Left lobe of liver (tissue), 2 donors: ENCODE results near the gene SLC9C2. TPM values are rescaled to one million over a fixed set of nuclear protein-coding genes. Genes with fewer than 3 reads are reported as not detected.
"Not testable (repeated sequence)": the region's sequence is repeated elsewhere in the genome, so short reads cannot be mapped to it uniquely, and the experiment has no call there.

Experiments
- ATAC-seq: fragments of 200-7000 bp; cut with Tn5 transposase; one replicate; pipeline ENCODE4 v1.9.1; 2020; ENCODE audit warnings: mild to moderate bottlenecking, moderate library complexity
- DNase-seq: peaks from one replicate; pipeline ENCODE4 v3.0.0-alpha.2; 2020; ENCODE audit warnings: low spot score
- total RNA-seq: library from RNA; stranded (reverse); gene quantifications from one replicate; pipeline ENCODE4 v1.2.1, GENCODE V29; 2021
- donor health status: DM: no; HTN: no; CAD: no; lungs with moderate emphysema.
- donor health status: DM: no; HTN: yes; CAD: no.

SLC9C2 gene
- total RNA-seq, 1 donor from 2014 or later, result not detected

GRCh38 chr1:173581383-173582079 lies 21.3 kb downstream of the SLC9C2 start:
- ATAC-seq, result no peak
- no peak for DNase-seq

- no peak for ATAC-seq
Measured at GRCh38 chr1:173580658-173581057, 22.2 kb downstream of the SLC9C2 start.

GRCh38 chr1:173580071-173580470 lies 22.8 kb downstream of the SLC9C2 start:
- DNase-seq, result no peak
- no peak for ATAC-seq

More at GRCh38 chr1:173580658-173581057, 22.2 kb downstream of the SLC9C2 start:
- DNase-seq, result no peak

- no peak for DNase-seq
Measured at GRCh38 chr1:173573596-173573995, 29.3 kb downstream of the SLC9C2 start.

GRCh38 chr1:173572201-173572873 lies 30.5 kb downstream of the SLC9C2 start:
- ATAC-seq, result no peak
- DNase-seq, result no peak

More at GRCh38 chr1:173573596-173573995, 29.3 kb downstream of the SLC9C2 start:
- no peak for ATAC-seq

- DNase-seq (no peak), ATAC-seq (no peak)
Measured at GRCh38 chr1:173570370-173571007, 32.4 kb downstream of the SLC9C2 start.

GRCh38 chr1:173568483-173568882 lies 34.4 kb downstream of the SLC9C2 start:
- DNase-seq, result no peak
- ATAC-seq, result no peak

- ATAC-seq, DNase-seq: not testable (repeated sequence)
Measured at GRCh38 chr1:173563846-173564245, 39.0 kb downstream of the SLC9C2 start.

GRCh38 chr1:173562813-173563212 lies 40.1 kb downstream of the SLC9C2 start:
- DNase-seq (no peak), ATAC-seq (no peak)

GRCh38 chr1:173561263-173561662 lies 41.6 kb downstream of the SLC9C2 start:
- no peak for ATAC-seq

GRCh38 chr1:173560285-173560880 lies 42.5 kb downstream of the SLC9C2 start:
- DNase-seq (no peak), ATAC-seq (no peak)

More at GRCh38 chr1:173561263-173561662, 41.6 kb downstream of the SLC9C2 start:
- no peak for DNase-seq

GRCh38 chr1:173555651-173556305 lies 47.1 kb downstream of the SLC9C2 start:
- ATAC-seq (no peak), DNase-seq (no peak)

- ATAC-seq (no peak), DNase-seq (no peak)
Measured at GRCh38 chr1:173554541-173555250, 48.2 kb downstream of the SLC9C2 start.

GRCh38 chr1:173554089-173554488 lies 48.8 kb downstream of the SLC9C2 start:
- no peak for ATAC-seq
- no peak for DNase-seq

- no peak for DNase-seq
- no peak for ATAC-seq
Measured at GRCh38 chr1:173553312-173553711, 49.6 kb downstream of the SLC9C2 start.

GRCh38 chr1:173551699-173552098 lies 51.2 kb downstream of the SLC9C2 start:
- ATAC-seq (no peak), DNase-seq (no peak)

GRCh38 chr1:173549813-173550212 lies 53.1 kb downstream of the SLC9C2 start:
- no peak for ATAC-seq

GRCh38 chr1:173545688-173546087 lies 57.2 kb downstream of the SLC9C2 start:
- ATAC-seq (no peak), DNase-seq (no peak)

More at GRCh38 chr1:173549813-173550212, 53.1 kb downstream of the SLC9C2 start:
- no peak for DNase-seq

- DNase-seq, result no peak
Measured at GRCh38 chr1:173536223-173536622, 66.6 kb downstream of the SLC9C2 start.

GRCh38 chr1:173532237-173532636 lies 70.6 kb downstream of the SLC9C2 start:
- peak; percentile 65 for ATAC-seq
- DNase-seq, result no peak

More at GRCh38 chr1:173536223-173536622, 66.6 kb downstream of the SLC9C2 start:
- ATAC-seq, result no peak
